Activated CD8-positive, alpha-beta T cell treated with anti-CD3 and anti-CD28 coated beads, Interleukin-2, amount 10 ng/mL, durations not matched to agents 7 days and 5 days (primary cell): ENCODE data around the gene ZNF593. TPM values are rescaled to one million over a fixed set of nuclear protein-coding genes. Genes with fewer than 3 reads are reported as not detected.
A peak's percentile ranks its signal among the peaks of the same experiment; 100 is the strongest.

Experiments used
- ATAC-seq: fragments of 150-1000 bp; cut with Tn5 transposase; one replicate; pipeline ENCODE4 v1.10.0; 2021; ENCODE audit warnings: moderate library complexity
- CTCF ChIA-PET: fragments of 350-600 bp; sonication (Branson Sonifier 250); formaldehyde crosslinking; loops from one replicate; lab custom pipeline; 2021; ENCODE audit warnings: antibody characterized with exemption; lab: Charles Lee
- POLR2A ChIA-PET: fragments of 350-600 bp; sonication (Branson Sonifier 250); formaldehyde crosslinking; loops from one replicate; lab custom pipeline; 2021; ENCODE audit warnings: antibody characterized with exemption; lab: Charles Lee
- DNase-seq: peaks from one replicate; pipeline ENCODE4 v3.0.0-alpha.2; 2020
- H3K27ac Mint-ChIP-seq: one replicate; pipeline ENCODE4 v1.8.0; 2021; ENCODE audit warnings: mild to moderate bottlenecking, mixed read lengths
- H3K27me3 Mint-ChIP-seq: one replicate; pipeline ENCODE4 v1.8.0; 2021; ENCODE audit warnings: low read depth, mixed read lengths
- H3K36me3 Mint-ChIP-seq: one replicate; pipeline ENCODE4 v1.8.0; 2021; ENCODE audit warnings: low read depth, mixed read lengths
- H3K4me1 Mint-ChIP-seq: one replicate; pipeline ENCODE4 v1.8.0; 2021; ENCODE audit warnings: low read depth, mixed read lengths
- H3K4me3 Mint-ChIP-seq: one replicate; pipeline ENCODE4 v1.8.0; 2021; ENCODE audit warnings: mild to moderate bottlenecking, mixed read lengths
- H3K9me3 Mint-ChIP-seq: one replicate; pipeline ENCODE4 v1.8.0; 2022; ENCODE audit warnings: mixed read lengths; ENCODE audit not compliant: insufficient read depth
- total RNA-seq, 2 experiments: library from RNA; stranded (reverse); gene quantifications; one replicate each; pipeline ENCODE4 v1.2.3, GENCODE V29; 2021

The ZNF593 gene
- total RNA-seq, 2 experiments from 2014 or later: 28.4 to 31.1 TPM

DNA sequence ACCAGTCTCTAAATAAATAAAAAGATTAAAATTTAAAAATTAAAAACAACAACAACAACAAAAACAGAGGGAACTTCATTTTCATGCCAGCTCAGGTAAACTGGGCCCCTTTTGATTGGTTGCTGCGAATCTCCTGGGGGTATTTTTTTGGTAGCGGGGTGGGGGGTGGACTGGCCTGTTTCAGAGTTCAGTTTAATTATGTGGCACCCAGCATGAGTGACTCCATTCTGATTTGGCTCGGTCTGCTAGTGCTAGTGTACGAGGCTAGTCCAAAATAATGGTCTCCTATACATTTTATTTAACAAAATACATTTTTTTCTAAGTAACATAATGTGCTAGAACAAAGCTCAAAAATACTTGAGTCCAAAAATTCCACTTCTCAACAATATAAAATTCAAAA is 39.9 kb upstream of the ZNF593 start:
- POLR2A ChIA-PET: interaction anchor here (2.1 kb wide), 1 partner anchor 9 kb away, joined by 7 read pairs; no protein-coding TSS in a partner anchor

DNA sequence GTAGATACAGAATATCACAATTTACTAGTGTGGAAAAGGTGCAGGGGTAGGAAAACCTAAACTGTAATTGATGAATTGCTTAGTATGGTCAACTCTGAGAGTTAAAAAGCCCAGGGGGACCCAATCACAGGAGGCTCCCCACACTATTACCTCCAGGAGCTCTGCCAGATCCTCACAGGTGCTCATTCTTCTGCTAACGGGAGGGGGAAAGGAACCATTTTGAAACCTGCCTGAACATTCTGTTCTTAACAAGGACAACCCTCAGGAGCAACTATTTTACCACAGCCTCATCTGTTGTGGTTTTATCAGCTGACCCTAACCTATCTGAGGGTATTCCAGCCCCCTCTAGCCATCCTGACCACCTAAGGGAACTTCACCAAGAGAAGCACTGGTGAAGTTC is 39.0 kb upstream of the ZNF593 start:
- no peak overlapping the region for H3K4me3 Mint-ChIP-seq
- H3K27me3 Mint-ChIP-seq: no peaks in the 10 kb centered on the region
- H3K36me3 Mint-ChIP-seq: peaks cover 5% of the 10 kb centered on the region
- H3K27ac Mint-ChIP-seq: no peak overlapping the region
- no peak for ATAC-seq
- peaks cover 3% of the 10 kb centered on the region for H3K9me3 Mint-ChIP-seq
- DNase-seq: no peak
- CTCF ChIA-PET: interaction anchor here (0.6 to 17.1 kb wide), 4 partner anchors 11 to 174 kb away, joined by 3 to 317 read pairs (median 3); partner anchors contain the start of gene CEP85
- POLR2A ChIA-PET: interaction anchor here (2.1 kb wide), 1 partner anchor 8 kb away, joined by 7 read pairs; no protein-coding TSS in a partner anchor
- H3K4me1 Mint-ChIP-seq: peaks cover 37% of the 10 kb centered on the region

More for the DNA sequence above, 39.9 kb upstream of the ZNF593 start:
- Mint-ChIP-seq H3K27ac (no peak overlapping the region), H3K4me3 (no peak overlapping the region), H3K27me3 (no peaks in the 10 kb centered on the region), H3K4me1 (peaks cover 45% of the 10 kb centered on the region), H3K9me3 (peaks cover 3% of the 10 kb centered on the region), H3K36me3 (peaks cover 9% of the 10 kb centered on the region)
- DNase-seq (no peak), ATAC-seq (no peak)
- CTCF ChIA-PET: interaction anchor here (1.2 to 17.1 kb wide), 6 partner anchors 10 to 104 kb away, joined by 3 to 317 read pairs (median 6); partner anchors contain the start of genes CEP85 and ZNF593

DNA sequence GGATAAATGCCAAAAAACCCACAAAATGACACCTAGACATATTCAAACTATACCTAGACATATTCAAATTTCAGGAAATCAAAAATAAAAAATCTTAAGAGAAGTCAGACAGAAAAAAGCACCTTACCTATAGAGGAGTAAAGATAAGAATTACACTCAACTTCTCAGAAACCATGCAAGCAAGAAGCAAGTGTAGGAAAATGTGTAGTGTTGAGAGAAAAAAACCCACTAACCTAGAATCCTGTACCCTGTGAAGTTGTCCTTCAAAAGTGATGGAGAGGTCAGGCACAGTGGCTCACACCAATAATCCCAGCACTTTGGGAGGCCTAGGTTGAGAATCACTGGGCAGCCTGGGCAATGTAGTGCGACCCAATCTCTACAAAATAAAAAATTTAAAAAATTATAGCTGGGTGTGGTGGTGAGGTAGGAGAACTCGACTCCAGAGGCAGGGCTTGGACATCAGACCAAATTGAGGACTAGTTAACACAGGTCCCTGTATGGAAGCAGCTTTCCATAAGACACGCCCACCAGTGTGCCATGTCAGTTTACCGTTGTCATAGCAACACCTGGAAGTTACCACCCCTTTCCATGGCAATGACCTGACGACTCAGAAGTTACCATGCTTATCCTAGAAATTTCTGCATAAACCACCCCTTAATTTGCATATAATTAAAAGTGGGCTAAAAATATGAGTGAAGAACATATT is 37.4 kb upstream of the ZNF593 start:
- ChIA-PET CTCF (interaction anchor here (2.1 to 17.1 kb wide), 2 partner anchors 9 to 10 kb away, joined by 9 to 317 read pairs; no protein-coding TSS in a partner anchor), POLR2A (no interaction called here)
- DNase-seq: no peak
- Mint-ChIP-seq H3K4me3 (no peak overlapping the region), H3K4me1 (peaks cover 24% of the 10 kb centered on the region), H3K36me3 (peaks cover 3% of the 10 kb centered on the region), H3K27ac (no peak overlapping the region), H3K9me3 (peaks cover 3% of the 10 kb centered on the region), H3K27me3 (no peaks in the 10 kb centered on the region)
- peak; percentile 27 for ATAC-seq

DNA sequence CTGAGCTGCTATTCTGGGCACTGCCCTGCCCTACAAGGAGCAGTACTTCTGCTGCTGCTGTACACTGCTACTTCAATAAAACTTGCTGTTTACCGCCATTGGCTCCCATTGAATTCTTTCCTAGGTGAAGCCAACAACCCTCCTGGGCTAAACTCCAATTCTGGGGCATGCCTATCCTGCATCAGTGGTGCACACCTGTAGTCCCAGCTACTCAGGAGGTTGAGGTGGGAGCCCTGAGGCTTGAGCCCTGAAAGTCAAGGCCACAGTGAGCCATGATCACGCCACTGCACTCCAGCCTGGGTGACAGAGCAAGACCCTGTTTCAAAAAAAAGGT is 36.9 kb upstream of the ZNF593 start:
- ATAC-seq: no peak
- peaks cover 3% of the 10 kb centered on the region for H3K9me3 Mint-ChIP-seq
- no peak for DNase-seq
- ChIA-PET CTCF (interaction anchor here (2.1 to 17.1 kb wide), 2 partner anchors 9 kb away, joined by 9 to 317 read pairs; no protein-coding TSS in a partner anchor), POLR2A (no interaction called here)
- peak overlapping the region; percentile 39 for H3K27ac Mint-ChIP-seq
- no peaks in the 10 kb centered on the region for H3K27me3 Mint-ChIP-seq
- H3K4me1 Mint-ChIP-seq: peaks cover 19% of the 10 kb centered on the region
- H3K36me3 Mint-ChIP-seq: no peaks in the 10 kb centered on the region
- H3K4me3 Mint-ChIP-seq: no peak overlapping the region

DNA sequence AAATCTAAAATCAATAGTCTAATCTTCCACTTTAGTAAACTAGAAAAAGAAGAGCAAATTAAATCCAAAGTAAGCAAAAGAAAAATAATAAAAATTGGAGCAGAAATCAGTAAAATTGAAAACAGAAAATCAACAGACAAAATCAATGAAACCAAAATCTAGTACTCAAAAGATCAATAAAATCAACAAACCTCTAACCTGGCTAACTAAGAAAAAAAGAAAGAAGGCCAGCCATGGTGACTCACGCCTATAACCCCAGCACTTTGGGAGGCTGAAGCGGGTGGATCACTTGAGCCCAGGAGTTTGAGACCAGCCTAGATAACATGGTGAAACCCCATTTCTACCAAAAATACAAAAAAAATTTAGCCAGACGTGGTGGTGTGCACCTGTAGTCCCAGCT is 35.2 kb upstream of the ZNF593 start:
- POLR2A ChIA-PET: no interaction called here

DNA sequence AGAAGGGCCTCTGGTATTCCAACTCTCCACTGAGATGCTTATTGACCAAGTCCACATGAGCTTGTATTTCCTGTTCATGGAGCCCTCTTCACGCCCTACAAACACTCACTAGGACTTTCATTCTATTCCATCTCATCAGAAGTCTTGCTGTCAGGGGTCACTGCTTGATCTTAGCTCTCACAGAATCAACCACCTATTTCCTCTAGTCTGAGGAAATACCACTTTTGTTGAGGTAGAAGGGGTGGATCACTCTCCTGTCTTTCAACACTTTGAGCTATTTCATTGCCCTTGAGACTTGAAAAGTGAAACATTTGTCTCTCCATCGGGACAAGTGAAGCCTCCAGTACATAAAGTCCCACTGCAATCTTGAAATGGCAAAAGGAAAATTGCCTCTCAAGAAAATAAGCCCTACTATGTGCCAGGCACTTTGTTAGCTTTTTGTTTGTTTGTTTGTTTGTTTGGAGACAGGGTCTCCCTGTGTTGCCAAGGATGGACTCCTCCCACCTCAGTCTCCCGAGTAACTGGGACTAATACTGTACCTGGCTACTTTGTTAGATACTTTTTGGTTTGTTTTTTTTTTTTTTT is 30.6 kb upstream of the ZNF593 start:
- no peaks in the 10 kb centered on the region for H3K36me3 Mint-ChIP-seq
- peak overlapping the region; percentile 40 for H3K4me3 Mint-ChIP-seq
- peaks cover 3% of the 10 kb centered on the region for H3K9me3 Mint-ChIP-seq
- DNase-seq (peak; percentile 38), ATAC-seq (peak; percentile 92)
- ChIA-PET POLR2A (interaction anchor here (0.6 to 3.5 kb wide), 7 partner anchors 9 to 170 kb away, joined by 3 to 52 read pairs (median 3); partner anchors contain the start of genes PDIK1L and ZNF593), CTCF (interaction anchor here (0.6 to 10.4 kb wide), 14 partner anchors 11 to 279 kb away, joined by 3 to 317 read pairs (median 5); partner anchors contain the start of genes CEP85, PDIK1L and ZNF593)
- peak overlapping the region; percentile 77 for H3K27ac Mint-ChIP-seq
- peaks cover 15% of the 10 kb centered on the region for H3K4me1 Mint-ChIP-seq
- H3K27me3 Mint-ChIP-seq: peaks cover 7% of the 10 kb centered on the region

More for the DNA sequence above, 35.2 kb upstream of the ZNF593 start:
- H3K4me1 Mint-ChIP-seq: peaks cover 22% of the 10 kb centered on the region
- H3K27ac Mint-ChIP-seq: no peak overlapping the region
- H3K9me3 Mint-ChIP-seq: peaks cover 3% of the 10 kb centered on the region
- DNase-seq (no peak), ATAC-seq (no peak)
- no peak overlapping the region for H3K4me3 Mint-ChIP-seq
- no peaks in the 10 kb centered on the region for H3K27me3 Mint-ChIP-seq
- CTCF ChIA-PET: no interaction called here
- no peaks in the 10 kb centered on the region for H3K36me3 Mint-ChIP-seq

DNA sequence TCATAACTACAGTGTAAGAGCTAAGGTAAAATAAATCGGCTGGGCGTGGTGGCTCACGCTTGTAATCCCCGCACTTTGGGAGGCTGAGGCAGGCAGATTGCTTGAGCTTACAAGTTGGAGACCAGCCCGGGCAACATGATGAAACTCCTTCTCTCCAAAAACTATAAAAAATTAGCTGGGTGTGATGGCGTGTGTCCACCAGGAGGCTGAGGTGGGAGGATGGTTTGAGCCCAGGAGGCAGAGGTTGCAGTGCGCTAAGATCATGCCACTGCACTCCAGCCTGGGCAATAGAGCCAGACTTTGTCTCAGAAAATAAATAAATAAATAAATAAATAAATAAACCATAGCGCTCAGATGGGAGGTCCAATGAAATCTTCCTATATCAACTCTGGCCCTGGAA is 27.5 kb upstream of the ZNF593 start:
- Mint-ChIP-seq H3K27ac (no peak overlapping the region), H3K36me3 (no peaks in the 10 kb centered on the region), H3K9me3 (no peaks in the 10 kb centered on the region), H3K27me3 (peaks cover 9% of the 10 kb centered on the region), H3K4me1 (peaks cover 22% of the 10 kb centered on the region), H3K4me3 (no peak overlapping the region)
- ATAC-seq: no peak
- peak; percentile 18 for DNase-seq
- CTCF ChIA-PET: interaction anchor here (1.2 to 10.6 kb wide), 7 partner anchors 17 to 275 kb away, joined by 3 to 356 read pairs (median 19); partner anchors contain the start of genes CEP85 and PDIK1L
- POLR2A ChIA-PET: interaction anchor here (0.6 to 1.8 kb wide), 3 partner anchors 16 to 31 kb away, joined by 3 to 9 read pairs (median 4); partner anchors contain the start of gene PDIK1L

DNA sequence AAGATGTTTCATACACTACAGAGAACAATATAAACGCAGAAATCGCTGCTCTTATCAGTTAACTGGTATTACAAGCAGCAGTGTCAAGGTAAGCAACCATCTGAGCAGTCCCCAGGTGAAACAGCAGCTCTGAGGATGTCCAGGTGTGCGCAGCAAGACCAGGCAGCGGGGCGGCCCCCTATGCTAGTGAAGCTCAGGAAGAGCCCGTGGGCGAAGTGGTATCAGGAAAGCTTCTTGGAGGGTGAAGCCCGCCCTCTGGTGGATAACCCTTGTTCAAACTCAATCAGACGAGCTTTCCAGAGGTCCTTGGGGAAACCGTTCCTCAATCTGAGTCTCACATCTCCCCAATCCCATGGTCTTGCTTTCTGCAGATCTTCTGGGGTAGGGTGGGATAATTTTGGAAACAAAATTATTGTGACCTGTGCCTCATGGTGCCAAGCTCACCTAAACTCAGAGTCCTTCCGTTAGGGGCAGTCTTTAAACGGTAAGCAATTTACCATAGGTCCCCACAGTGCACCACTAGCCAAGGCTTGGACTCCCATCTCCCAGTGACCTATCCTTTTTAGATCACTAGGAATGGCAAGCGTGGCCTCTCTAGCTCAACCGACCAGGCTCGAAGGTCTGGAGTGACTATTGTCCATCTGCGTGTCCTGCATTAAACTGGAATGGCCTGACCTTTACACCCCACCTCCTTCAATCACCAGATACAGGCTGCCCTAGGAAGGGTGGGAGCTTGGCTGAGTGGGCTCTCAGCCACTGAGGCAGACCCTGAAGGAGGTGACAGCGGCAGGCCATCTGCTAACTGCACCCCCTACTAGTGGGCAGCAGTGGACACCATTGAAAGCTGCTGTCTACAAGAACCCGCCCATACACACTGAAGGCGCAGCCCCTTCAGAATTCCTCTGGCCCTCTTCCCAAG is 24.4 kb upstream of the ZNF593 start:
- H3K4me1 Mint-ChIP-seq: peaks cover 7% of the 10 kb centered on the region

DNA sequence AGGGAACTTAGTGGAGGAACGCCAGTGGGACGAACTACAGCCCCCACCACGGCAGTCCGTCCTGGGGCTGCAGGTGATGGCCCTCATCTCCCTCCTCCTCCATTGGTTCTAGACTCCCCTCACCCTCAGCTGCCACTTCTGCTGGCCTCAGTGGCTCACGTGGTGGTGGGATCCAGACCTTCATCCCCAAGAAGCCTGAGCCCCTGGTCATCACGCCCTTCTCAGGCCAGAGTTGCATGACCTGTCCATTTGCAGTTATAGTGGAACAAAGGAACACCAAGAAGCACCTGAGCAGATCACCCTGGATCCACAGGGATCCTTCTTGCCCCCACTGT is 23.8 kb upstream of the ZNF593 start:
- H3K36me3 Mint-ChIP-seq: no peaks in the 10 kb centered on the region
- no peak overlapping the region for H3K4me3 Mint-ChIP-seq
- no peak overlapping the region for H3K27ac Mint-ChIP-seq
- ATAC-seq: no peak
- POLR2A ChIA-PET: interaction anchor here (1.1 to 1.6 kb wide), 3 partner anchors 19 to 34 kb away, joined by 3 to 16 read pairs (median 12); partner anchors contain the start of gene PDIK1L
- H3K27me3 Mint-ChIP-seq: peaks cover 23% of the 10 kb centered on the region
- peaks cover 7% of the 10 kb centered on the region for H3K4me1 Mint-ChIP-seq
- H3K9me3 Mint-ChIP-seq: no peaks in the 10 kb centered on the region
- CTCF ChIA-PET: interaction anchor here (0.7 to 10.6 kb wide), 18 partner anchors 10 to 326 kb away, joined by 3 to 356 read pairs (median 5); partner anchors contain the start of genes CEP85, HMGN2, PAFAH2 and PDIK1L
- DNase-seq: no peak

More for the DNA sequence above, 24.4 kb upstream of the ZNF593 start:
- Mint-ChIP-seq H3K9me3 (no peaks in the 10 kb centered on the region), H3K27me3 (peaks cover 23% of the 10 kb centered on the region), H3K36me3 (no peaks in the 10 kb centered on the region), H3K4me3 (no peak overlapping the region), H3K27ac (no peak overlapping the region)
- POLR2A ChIA-PET: interaction anchor here (1.0 to 1.6 kb wide), 6 partner anchors 19 to 43 kb away, joined by 3 to 16 read pairs (median 4); partner anchors contain the start of gene PDIK1L
- DNase-seq (peak; percentile 86), ATAC-seq (peak; percentile 95)
- CTCF ChIA-PET: interaction anchor here (0.7 to 10.6 kb wide), 43 partner anchors 11 to 665 kb away, joined by 3 to 356 read pairs (median 5); partner anchors contain the start of genes CEP85, HMGN2, PAFAH2 and PDIK1L

DNA sequence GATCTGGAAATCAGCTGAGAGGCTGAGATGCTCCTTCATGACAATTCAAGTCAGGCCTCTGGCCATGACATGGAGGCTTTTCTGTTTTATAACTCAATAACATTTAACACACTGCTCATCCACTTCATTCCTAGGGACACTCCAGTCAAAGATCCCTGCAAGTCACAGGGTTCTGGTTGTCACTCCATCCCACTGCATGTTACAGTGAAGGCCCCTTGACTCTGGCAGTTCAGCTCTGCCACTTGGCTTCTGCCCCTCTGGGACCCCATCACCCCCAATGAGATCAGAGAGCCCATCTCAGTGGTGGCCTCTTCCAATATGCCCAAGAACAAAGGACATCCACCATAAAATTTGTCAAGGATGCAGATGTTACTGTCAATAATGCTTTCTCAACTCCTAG is 20.8 kb upstream of the ZNF593 start:
- ATAC-seq (no peak), DNase-seq (no peak)
- Mint-ChIP-seq H3K4me3 (no peak overlapping the region), H3K27ac (no peak overlapping the region), H3K27me3 (peaks cover 26% of the 10 kb centered on the region), H3K36me3 (no peaks in the 10 kb centered on the region), H3K4me1 (peaks cover 7% of the 10 kb centered on the region), H3K9me3 (no peaks in the 10 kb centered on the region)
- CTCF ChIA-PET: interaction anchor here (1.0 to 10.6 kb wide), 3 partner anchors 21 to 85 kb away, joined by 3 to 356 read pairs (median 4); partner anchors contain the start of genes CEP85, PDIK1L and ZNF593
- POLR2A ChIA-PET: no interaction called here
